H9 (cell line): ENCODE measurements around the gene PDZK1IP1. TPM values are rescaled to one million over a fixed set of nuclear protein-coding genes. Genes with fewer than 3 reads are reported as not detected.
A peak's percentile ranks its signal among the peaks of the same experiment; 100 is the strongest.

Experiments used
- DNase-seq: peaks from one replicate; pipeline ENCODE4 v3.0.0-alpha.2; 2017
- H2AFZ ChIP-seq: one replicate; pipeline ENCODE4 v1.6.1; 2013; ENCODE audit warnings: mild to moderate bottlenecking, low read length, control low read depth, moderate library complexity
- H2AK5ac ChIP-seq: 2 replicates; pipeline ENCODE4 v1.6.1; 2013; ENCODE audit warnings: low read length, control low read depth, mixed read lengths; ENCODE audit not compliant: insufficient read length
- H2BK120ac ChIP-seq: one replicate; pipeline ENCODE4 v1.6.1; 2013; ENCODE audit warnings: low read depth, mild to moderate bottlenecking, low read length, control low read depth, inconsistent platforms; ENCODE audit not compliant: poor library complexity, severe bottlenecking
- H2BK12ac ChIP-seq: 2 replicates; pipeline ENCODE4 v1.6.1; 2013; ENCODE audit warnings: low read length, control low read depth, mixed read lengths, low read depth; ENCODE audit not compliant: insufficient read length
- H2BK15ac ChIP-seq: 2 replicates; pipeline ENCODE4 v1.6.1; 2013; ENCODE audit warnings: low read depth, low read length, control low read depth
- H2BK20ac ChIP-seq: one replicate; pipeline ENCODE4 v1.6.1; 2013; ENCODE audit warnings: low read depth, mild to moderate bottlenecking, low read length, control low read depth, inconsistent platforms; ENCODE audit not compliant: poor library complexity, severe bottlenecking
- H2BK5ac ChIP-seq: 2 replicates; pipeline ENCODE4 v1.6.1; 2013; ENCODE audit warnings: low read length, control low read depth, mixed read lengths; ENCODE audit not compliant: insufficient read length
- H3K14ac ChIP-seq: 2 replicates; pipeline ENCODE4 v1.6.1; 2013; ENCODE audit warnings: low read length, control low read depth; ENCODE audit not compliant: insufficient read depth
- H3K18ac ChIP-seq: 2 replicates; pipeline ENCODE4 v1.6.1; 2013; ENCODE audit warnings: low read depth, mild to moderate bottlenecking, mixed read lengths, low read length, control low read depth; ENCODE audit not compliant: insufficient read length
- H3K23ac ChIP-seq: 2 replicates; pipeline ENCODE4 v1.6.1; 2013; ENCODE audit warnings: low read length, control low read depth, mixed read lengths, low read depth; ENCODE audit not compliant: insufficient read length
- H3K23me2 ChIP-seq: 2 replicates; pipeline ENCODE4 v1.6.1; 2013; ENCODE audit warnings: low read depth, mild to moderate bottlenecking, mixed read lengths, low read length, control low read depth; ENCODE audit not compliant: insufficient read length, poor library complexity, severe bottlenecking
- H3K27ac ChIP-seq: 2 replicates; pipeline ENCODE4 v1.5.1; 2013; ENCODE audit warnings: low read length, control low read depth, mixed read lengths, low read depth; ENCODE audit not compliant: insufficient read length
- H3K27me3 ChIP-seq: 2 replicates; pipeline ENCODE4 v1.6.1; 2013; ENCODE audit warnings: low read length, control low read depth, inconsistent platforms; ENCODE audit not compliant: insufficient read depth
- H3K4ac ChIP-seq: 2 replicates; pipeline ENCODE4 v1.6.1; 2013; ENCODE audit warnings: low read depth, mild to moderate bottlenecking, control low read depth, inconsistent platforms, low read length, moderate library complexity
- H3K4me1 ChIP-seq: 2 replicates; pipeline ENCODE4 v1.6.1; 2013; ENCODE audit warnings: low read length, control low read depth, inconsistent platforms; ENCODE audit not compliant: insufficient read depth
- H3K4me2 ChIP-seq: 2 replicates; pipeline ENCODE4 v1.6.1; 2013; ENCODE audit warnings: low read length, control low read depth, mixed read lengths; ENCODE audit not compliant: insufficient read length, insufficient read depth
- H3K56ac ChIP-seq: 2 replicates; pipeline ENCODE4 v1.6.1; 2013; ENCODE audit warnings: low read depth, mild to moderate bottlenecking, mixed read lengths, low read length, control low read depth; ENCODE audit not compliant: insufficient read length
- H3K79me1 ChIP-seq: 2 replicates; pipeline ENCODE4 v1.6.1; 2013; ENCODE audit warnings: low read depth, mild to moderate bottlenecking, moderate library complexity, low read length, control low read depth, inconsistent platforms; ENCODE audit not compliant: insufficient read depth, poor library complexity, severe bottlenecking
- H3K79me2 ChIP-seq: 2 replicates; pipeline ENCODE4 v1.6.1; 2013; ENCODE audit warnings: low read length, control low read depth, inconsistent platforms; ENCODE audit not compliant: insufficient read depth
- H3K9ac ChIP-seq: 2 replicates; pipeline ENCODE4 v1.6.1; 2013; ENCODE audit warnings: low read length, control low read depth, mixed read lengths; ENCODE audit not compliant: insufficient read length; ENCODE audit errors: extremely low read depth
- H3K9me3 ChIP-seq: one replicate; pipeline ENCODE4 v1.6.1; 2013; ENCODE audit warnings: low read depth, low read length, inconsistent platforms; ENCODE audit not compliant: control insufficient read depth
- H3T11ph ChIP-seq: one replicate; pipeline ENCODE4 v1.6.1; 2013; ENCODE audit warnings: mild to moderate bottlenecking, low read length, control low read depth, inconsistent platforms
- H4K20me1 ChIP-seq: one replicate; pipeline ENCODE4 v1.6.1; 2013; ENCODE audit not compliant: control insufficient read depth, insufficient read length, insufficient read depth
- H4K5ac ChIP-seq: 2 replicates; pipeline ENCODE4 v1.6.1; 2013; ENCODE audit warnings: low read depth, mild to moderate bottlenecking, mixed read lengths, low read length, control low read depth; ENCODE audit not compliant: insufficient read length
- H4K8ac ChIP-seq: replicated peaks from 2 replicates; pipeline ENCODE4 v1.6.1; 2013; ENCODE audit warnings: low read length, control low read depth, mixed read lengths, low read depth; ENCODE audit not compliant: insufficient read length
- H4K91ac ChIP-seq: 2 replicates; pipeline ENCODE4 v1.6.1; 2013; ENCODE audit warnings: low read depth, mild to moderate bottlenecking, moderate library complexity, mixed read lengths, low read length, control low read depth; ENCODE audit not compliant: insufficient read length
- H3K27ac Mint-ChIP-seq, 3 experiments: 2 replicates in 2 of 3; 3 replicates in 1 of 3; pipeline ENCODE4 v1.8.0; 2020 to 2021; ENCODE audit warnings: mixed read lengths in 3 of 3, mild to moderate bottlenecking in 1 of 3, moderate library complexity in 1 of 3
- H3K27me3 Mint-ChIP-seq: 2 replicates; pipeline ENCODE4 v1.8.0; 2021; ENCODE audit warnings: low read depth, mild to moderate bottlenecking, moderate library complexity, mixed read lengths
- H3K36me3 Mint-ChIP-seq, 3 experiments: 2 replicates in 2 of 3; 3 replicates in 1 of 3; pipeline ENCODE4 v1.8.0; 2020 to 2021; ENCODE audit warnings: low read depth in 3 of 3, mixed read lengths in 3 of 3; ENCODE audit not compliant: insufficient read depth in 1 of 3
- H3K4me1 Mint-ChIP-seq, 2 experiments: 2 replicates each; pipeline ENCODE4 v1.8.0; 2020; ENCODE audit warnings: mixed read lengths in 2 of 2
- H3K4me3 Mint-ChIP-seq, 2 experiments: 2 replicates in 1 of 2; 3 replicates in 1 of 2; pipeline ENCODE4 v1.8.0; 2020 to 2021; ENCODE audit warnings: mild to moderate bottlenecking in 2 of 2, mixed read lengths in 2 of 2, moderate library complexity in 1 of 2
- H3K9me3 Mint-ChIP-seq, 2 experiments: 2 replicates in 1 of 2; 3 replicates in 1 of 2; pipeline ENCODE4 v1.8.0; 2020; ENCODE audit warnings: mild to moderate bottlenecking in 2 of 2, mixed read lengths in 2 of 2, moderate library complexity in 1 of 2
- CTCF ChIP-seq: fragments of 200-600 bp; sonication (generic); conservative IDR thresholded peaks from 3 replicates; pipeline ENCODE4 v1.8.0; 2021; ENCODE audit warnings: antibody characterized with exemption, mild to moderate bottlenecking
- WGBS: extraction: QIAGEN DNeasy Blood & Tissue Kit; methylation state at CpG from one replicate; pipeline ENCODE4 v1.1.7; 2013; ENCODE audit warnings: missing lambda C conversion rate, low lambda C conversion rate, mixed read lengths; ENCODE audit not compliant: insufficient read length; ENCODE audit errors: extremely low coverage; 5-methylcytosine and 5-hydroxymethylcytosine counted together
- total RNA-seq: library from RNA; stranded (reverse); gene quantifications from 2 replicates; pipeline ENCODE4 v1.2.1, GENCODE V29; 2021

The PDZK1IP1 gene
- total RNA-seq, 1 experiment from 2014 or later: not detected

- WGBS: no CpG with 5 or more reads among the region's 5 CpGs
- Histone ChIP-seq H3K79me1 (no peaks in the 10 kb centered on the region), H3K23ac (no peak overlapping the region), H3K14ac (no peak overlapping the region), H2AK5ac (no peak overlapping the region), H3K9ac (no peak overlapping the region), H3K4ac (no peak overlapping the region), H3K18ac (no peak overlapping the region), H2AFZ (no peak overlapping the region), H4K20me1 (no peaks in the 10 kb centered on the region), H3K27ac (no peak overlapping the region), H2BK20ac (no peak overlapping the region), H3K27me3 (peaks cover 7% of the 10 kb centered on the region; the same call in 1 of the 2 replicates), H4K8ac (no peak overlapping the region), H3K4me1 (peaks cover 7% of the 10 kb centered on the region), H2BK12ac (no peak overlapping the region), H3K9me3 (no peaks in the 10 kb centered on the region), H3K4me2 (no peak overlapping the region), H4K5ac (no peak overlapping the region), H3K23me2 (no peaks in the 10 kb centered on the region), H4K91ac (no peak overlapping the region), H3K56ac (no peak overlapping the region), H3T11ph (no peak overlapping the region), H2BK15ac (no peak overlapping the region), H2BK5ac (no peak overlapping the region), H2BK120ac (no peak overlapping the region), H3K79me2 (no peaks in the 10 kb centered on the region)
- H3K36me3 Mint-ChIP-seq: no peaks in the 10 kb centered on the region
- no peak for TF ChIP-seq CTCF
- H3K9me3 Mint-ChIP-seq: no peaks in the 10 kb centered on the region
- peak overlapping the region in 1 of 3 experiments; percentile 48; a peak in 1 of 7 replicates for H3K27ac Mint-ChIP-seq
- peaks cover 59% of the 10 kb centered on the region for H3K27me3 Mint-ChIP-seq
- H3K4me3 Mint-ChIP-seq: no peak overlapping the region
- DNase-seq: no peak
- H3K4me1 Mint-ChIP-seq: peaks cover 31 to 40% of the 10 kb centered on the region in 2 experiments
Observed at GRCh38 chr1:47190509-47190855, 646 bp upstream of the PDZK1IP1 start.
